HG02884 (cell line): Measurements from ENCODE around the gene DICER1.
"Not testable (repeated sequence)": the region's sequence is repeated elsewhere in the genome, so short reads cannot be mapped to it uniquely, and the experiment has no call there.

ENCODE experiments used
- ATAC-seq: cut with Tn5 transposase; IDR thresholded peaks from one replicate; pipeline ENCODE4 v1.9.1; 2021; ENCODE audit warnings: mild to moderate bottlenecking, moderate library complexity; ENCODE audit not compliant: unreplicated experiment

DICER1 gene, protein sequence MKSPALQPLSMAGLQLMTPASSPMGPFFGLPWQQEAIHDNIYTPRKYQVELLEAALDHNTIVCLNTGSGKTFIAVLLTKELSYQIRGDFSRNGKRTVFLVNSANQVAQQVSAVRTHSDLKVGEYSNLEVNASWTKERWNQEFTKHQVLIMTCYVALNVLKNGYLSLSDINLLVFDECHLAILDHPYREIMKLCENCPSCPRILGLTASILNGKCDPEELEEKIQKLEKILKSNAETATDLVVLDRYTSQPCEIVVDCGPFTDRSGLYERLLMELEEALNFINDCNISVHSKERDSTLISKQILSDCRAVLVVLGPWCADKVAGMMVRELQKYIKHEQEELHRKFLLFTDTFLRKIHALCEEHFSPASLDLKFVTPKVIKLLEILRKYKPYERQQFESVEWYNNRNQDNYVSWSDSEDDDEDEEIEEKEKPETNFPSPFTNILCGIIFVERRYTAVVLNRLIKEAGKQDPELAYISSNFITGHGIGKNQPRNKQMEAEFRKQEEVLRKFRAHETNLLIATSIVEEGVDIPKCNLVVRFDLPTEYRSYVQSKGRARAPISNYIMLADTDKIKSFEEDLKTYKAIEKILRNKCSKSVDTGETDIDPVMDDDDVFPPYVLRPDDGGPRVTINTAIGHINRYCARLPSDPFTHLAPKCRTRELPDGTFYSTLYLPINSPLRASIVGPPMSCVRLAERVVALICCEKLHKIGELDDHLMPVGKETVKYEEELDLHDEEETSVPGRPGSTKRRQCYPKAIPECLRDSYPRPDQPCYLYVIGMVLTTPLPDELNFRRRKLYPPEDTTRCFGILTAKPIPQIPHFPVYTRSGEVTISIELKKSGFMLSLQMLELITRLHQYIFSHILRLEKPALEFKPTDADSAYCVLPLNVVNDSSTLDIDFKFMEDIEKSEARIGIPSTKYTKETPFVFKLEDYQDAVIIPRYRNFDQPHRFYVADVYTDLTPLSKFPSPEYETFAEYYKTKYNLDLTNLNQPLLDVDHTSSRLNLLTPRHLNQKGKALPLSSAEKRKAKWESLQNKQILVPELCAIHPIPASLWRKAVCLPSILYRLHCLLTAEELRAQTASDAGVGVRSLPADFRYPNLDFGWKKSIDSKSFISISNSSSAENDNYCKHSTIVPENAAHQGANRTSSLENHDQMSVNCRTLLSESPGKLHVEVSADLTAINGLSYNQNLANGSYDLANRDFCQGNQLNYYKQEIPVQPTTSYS (N-terminal part only)

DNA sequence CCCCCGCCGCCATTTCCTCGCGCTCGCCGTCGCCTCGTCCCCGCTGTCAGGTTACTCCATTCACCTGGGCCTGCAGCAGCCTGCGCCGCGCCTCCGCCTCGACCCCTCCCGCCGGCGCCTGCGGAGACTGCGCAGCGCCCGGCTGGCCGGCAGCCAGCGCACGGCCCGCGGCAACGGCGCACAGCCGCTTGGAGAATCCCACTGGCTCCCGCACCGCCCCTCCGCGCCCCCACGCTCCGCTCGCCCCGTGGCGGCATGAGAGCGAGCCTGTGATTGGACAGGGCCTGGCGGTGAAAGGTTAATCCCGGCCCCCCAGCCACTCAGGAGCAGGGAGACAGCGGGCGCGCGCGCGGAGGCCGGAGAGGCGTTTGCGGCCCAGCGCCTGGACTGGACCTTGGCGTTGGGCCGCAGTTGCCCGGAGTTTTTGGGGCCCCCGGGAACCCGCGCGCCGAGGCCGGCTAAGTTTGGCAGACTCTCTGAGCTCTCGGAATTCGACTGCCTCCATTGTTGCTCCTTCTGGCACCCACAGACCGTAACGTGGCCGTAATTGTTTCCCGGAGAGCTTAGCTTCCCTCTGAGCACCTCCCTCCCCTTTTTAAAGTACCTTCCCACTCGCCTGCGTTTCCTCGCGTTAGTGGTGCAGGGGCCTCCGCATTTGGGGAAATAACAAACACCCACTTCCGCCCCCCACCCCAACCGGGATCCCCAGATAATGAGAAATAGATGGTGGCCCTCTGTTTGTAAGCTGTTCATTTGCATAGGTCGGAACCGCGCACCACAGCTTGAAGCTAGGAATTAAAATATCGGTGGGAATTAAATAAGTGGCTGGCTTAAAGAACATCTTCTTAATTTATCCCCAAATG is at the start of gene DICER1:
DICER1 (minus strand) TSS at position 203 of the 863 bp plus-strand sequence. CDS start 24,071 bp downstream, outside the sequence.
- ATAC-seq = peak; percentile 52

DNA sequence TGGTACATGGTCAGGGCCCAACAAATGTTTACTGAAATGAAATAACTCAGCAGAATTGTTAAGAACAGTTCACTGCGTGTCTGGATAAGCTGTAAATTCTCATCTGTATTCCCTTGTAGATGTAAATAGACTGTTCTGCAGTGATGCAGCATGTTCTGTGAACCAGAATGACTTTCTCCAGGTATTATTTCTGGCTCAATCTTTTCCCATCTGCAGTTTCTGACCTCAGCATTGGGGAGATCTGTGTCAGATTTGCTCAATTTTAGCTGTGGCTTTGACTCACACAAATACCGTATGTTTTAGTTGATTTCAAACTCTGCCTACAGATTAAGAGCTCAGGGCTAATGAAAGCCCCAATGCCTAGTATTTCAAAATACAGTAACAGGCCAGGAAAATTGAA is 49.2 kb upstream of the DICER1 start:
- ATAC-seq = no peak

DNA sequence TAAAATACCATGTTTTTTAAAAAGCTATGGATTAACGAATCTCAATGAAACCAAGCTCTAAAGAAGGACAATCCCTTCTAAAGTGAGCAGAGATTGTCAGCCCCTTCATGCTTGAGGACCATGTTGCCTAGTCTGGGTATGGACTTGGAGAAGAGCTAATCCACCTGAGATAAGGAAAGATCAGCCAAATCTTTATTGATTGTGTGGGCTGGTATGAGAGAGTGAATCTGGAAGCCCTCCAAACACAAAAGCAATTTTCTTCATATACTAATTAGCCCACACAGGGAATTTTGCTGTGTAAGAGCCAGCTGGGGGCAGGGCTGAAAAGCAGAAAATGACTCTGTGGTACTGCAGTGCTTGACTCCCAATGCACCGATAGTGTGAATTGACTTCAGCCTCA is 47.4 kb upstream of the DICER1 start:
- no peak for ATAC-seq

DNA sequence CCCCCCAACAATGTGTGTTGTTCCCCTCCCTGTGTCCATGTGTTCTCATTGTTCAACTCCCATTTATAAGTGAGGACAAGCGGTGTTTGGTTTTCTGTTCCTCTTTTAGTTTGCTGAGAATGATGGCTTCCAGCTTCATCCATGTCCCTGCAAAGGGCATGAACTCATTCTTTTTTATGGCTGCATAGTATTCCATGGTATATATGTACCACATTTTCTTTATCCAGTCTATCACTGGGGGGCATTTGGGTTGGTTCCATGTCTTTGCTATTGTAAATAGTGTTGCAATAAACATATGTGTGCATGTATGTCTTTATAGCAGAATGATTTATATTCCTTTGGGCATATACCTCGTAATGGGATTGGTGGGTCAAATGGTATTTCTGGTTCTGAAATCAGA is 44.4 kb upstream of the DICER1 start:
- ATAC-seq = not testable (repeated sequence)

DNA sequence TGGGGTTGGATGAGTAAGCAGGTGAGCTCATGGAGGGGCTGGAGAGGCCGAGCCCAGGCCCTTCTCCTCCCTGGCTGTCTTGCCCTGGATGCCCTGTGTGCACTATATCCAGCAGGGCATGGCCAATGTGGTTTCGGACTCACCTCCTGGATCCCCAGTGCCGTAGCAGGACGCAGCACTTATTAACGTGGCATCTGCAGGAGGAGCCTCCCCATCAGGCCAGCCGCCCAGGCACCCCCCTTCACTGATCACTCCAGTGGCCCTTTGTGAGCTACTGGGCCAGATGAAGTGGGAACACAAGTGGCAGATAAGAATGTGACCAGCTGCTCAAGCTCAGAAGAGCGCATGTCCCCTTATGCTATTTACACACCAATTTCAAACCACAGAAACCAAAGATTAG is 43.1 kb upstream of the DICER1 start:
- no peak for ATAC-seq

DNA sequence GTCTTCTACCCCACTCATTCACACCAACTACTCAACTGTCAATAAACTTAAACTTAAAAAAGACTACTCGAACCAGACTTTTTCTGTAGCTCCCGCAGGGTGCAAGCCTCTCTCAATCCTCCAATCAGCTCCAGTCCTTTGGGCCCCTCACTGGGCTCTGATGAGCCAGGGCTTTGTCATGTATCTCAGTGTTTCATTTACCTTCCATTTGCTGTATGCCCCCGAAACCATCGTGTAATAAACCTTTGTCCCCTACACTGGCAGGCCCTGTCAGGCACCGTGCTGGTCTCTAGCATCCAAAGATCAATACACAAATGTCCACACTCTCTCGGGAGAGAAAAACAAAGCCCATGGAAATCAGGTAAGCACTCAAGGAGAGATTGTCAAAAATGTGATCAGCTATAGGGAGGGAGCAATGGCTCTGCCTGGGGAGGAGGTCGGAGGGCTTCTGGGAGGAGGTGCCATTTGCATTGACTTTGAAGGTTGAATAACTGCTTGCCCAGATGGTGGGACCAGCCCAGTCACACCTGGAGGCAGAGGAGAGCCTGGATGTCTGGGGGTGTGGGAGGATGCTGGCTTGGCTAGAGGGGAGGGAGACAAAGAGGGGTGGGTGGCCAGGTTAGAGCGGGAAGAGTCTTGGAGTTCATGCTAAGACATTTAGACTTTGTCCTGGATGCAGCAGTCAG is 42.1 kb upstream of the DICER1 start:
- no peak for ATAC-seq

DNA sequence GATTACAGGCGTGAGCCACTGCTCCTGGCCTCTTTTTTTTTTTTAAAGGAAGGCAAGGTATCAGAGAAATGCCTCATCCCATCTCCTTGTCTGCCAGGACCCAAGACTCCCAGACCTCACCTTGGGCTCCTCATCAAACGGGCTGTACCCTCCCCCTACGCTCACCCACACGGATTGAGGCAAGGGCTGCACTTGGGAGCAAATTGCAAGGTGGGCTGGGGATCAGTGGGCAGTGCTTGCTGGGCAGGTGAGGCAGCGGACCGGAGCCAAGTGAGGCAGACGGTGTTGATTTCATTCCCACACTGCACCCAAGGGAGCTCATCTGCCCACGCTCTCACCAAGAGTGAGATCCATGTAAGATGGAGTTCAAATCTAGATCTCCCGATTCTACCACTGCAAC is 41.0 kb upstream of the DICER1 start:
- no peak for ATAC-seq

DNA sequence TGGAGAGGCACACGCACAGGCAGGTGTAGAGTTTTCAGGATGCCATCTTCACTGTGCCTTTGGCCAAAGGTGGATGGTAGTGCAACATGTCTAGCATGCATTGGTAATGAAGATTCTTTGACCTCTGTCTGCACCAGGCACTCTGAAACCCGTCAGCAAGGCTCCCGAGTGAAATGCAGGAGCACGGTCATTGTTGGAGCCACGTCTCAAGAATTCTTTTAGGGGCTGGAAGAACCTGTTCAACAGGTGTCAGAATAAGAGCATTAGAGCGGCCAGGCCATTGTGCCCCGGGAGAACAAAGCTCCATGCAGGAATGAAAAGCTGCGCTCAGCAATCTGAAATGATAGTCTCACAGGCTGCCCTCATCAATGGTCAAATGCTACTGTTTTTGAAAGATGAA is 40.2 kb upstream of the DICER1 start:
- ATAC-seq = no peak

DNA sequence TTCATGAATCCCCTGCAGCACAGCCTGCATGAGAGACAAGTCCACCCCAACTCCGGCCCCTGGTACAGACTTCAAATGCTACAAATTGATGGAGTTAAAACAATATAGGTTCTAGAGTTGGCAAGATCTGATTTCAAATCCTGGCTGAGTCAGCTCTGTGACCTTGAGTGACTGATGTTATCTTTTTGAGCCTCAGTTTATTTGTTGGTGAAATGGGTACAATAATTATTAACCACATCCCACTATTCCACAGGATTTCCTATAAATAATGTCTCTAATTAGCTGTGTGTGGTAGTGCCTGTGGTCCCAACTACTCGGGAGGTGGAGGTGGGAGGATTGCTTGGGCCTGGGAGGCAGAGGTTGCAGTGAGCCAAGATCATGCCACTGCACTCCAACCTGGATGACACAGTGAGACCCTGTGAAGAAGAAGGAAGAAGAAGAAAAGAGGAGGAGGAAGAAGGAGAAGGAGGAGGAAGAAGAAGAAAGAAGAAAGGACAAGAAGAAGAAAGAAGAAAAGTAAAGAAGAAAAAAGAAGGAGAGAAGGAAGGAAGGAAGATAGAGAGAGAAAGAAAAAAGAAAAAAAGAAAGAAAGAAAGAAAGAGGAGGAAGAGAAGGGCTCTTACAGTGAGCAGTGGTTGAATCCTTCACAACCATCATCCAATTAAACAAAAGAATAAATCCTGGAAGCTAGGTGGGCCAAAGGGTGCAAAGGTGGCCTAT is 39.7 kb upstream of the DICER1 start:
- no peak for ATAC-seq

DNA sequence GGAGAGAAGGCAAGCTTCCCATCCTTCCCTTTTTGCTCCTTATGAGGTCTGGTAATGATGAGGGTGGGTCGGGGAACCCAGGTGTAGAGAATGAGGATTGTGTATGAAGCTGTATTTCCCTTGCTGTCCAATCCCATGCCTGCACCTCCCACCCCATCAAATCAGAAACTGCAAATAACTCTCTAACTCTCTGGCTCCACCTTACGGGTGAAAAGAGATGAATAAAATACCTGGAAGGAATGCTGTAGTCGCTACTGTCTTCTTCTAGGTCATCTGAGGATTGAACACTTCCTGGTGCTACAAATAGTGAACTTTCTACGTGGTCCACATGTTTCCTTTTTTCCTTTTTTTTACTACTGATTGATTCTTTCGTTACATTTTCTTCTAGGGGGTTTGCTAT is 38.9 kb upstream of the DICER1 start:
- no peak for ATAC-seq

DNA sequence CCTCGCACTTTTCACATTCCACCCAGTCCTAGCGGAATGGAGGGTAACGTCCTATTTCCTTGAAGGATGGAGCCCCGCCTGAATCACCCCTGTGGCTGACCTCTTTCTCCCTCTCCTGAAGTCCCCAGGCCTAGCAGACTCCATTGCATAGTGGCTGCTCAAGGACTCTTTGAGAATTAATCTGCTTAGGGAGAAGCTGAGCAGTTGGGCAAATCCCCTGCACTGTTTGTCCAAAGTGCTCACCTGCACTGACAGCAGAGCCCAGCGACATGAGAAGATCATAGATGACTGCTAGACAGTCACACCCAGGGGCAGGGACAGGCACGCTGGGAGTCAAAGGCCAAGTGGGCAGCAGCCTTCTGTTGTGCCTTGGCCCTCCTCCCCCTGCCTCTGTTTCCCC is 37.7 kb upstream of the DICER1 start:
- no peak for ATAC-seq

DNA sequence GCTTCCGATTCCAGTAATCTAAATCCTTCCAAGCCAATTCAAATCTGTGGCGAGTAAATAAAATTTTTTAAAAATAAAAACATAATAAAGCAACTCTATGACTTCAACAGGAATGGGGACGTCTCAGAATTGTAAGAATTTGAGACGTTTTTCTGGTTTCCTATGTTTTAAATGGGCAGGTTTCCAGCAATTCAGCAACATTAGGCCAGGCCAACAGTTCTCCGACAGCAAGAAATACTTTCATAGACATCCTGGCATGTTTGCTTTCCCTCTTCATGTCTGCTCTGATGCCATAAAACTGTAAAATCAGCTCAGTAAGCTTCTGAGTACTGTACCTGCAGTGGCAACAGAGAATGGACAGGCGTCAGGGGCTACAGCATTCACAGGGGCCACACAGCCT is 35.8 kb upstream of the DICER1 start:
- no peak for ATAC-seq

DNA sequence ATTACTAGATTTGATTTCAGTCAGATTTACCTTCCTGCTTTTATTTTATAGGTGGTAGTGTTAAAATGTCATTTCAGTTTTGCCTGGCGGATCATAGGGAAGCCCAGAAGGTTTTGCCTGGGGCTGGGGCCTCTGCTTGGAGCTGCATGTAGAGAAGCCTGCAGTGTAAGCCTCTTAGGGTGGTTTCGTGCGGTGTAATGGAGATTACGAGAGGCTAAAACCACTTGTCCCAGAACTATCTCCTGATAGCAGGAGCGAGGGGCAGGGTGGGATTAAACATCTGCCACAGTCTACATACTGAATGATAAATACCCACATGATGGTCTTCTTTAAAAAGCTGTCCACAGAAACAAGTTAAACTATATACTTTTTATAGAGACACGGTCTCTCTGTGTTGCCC is 35.0 kb upstream of the DICER1 start:
- no peak for ATAC-seq

DNA sequence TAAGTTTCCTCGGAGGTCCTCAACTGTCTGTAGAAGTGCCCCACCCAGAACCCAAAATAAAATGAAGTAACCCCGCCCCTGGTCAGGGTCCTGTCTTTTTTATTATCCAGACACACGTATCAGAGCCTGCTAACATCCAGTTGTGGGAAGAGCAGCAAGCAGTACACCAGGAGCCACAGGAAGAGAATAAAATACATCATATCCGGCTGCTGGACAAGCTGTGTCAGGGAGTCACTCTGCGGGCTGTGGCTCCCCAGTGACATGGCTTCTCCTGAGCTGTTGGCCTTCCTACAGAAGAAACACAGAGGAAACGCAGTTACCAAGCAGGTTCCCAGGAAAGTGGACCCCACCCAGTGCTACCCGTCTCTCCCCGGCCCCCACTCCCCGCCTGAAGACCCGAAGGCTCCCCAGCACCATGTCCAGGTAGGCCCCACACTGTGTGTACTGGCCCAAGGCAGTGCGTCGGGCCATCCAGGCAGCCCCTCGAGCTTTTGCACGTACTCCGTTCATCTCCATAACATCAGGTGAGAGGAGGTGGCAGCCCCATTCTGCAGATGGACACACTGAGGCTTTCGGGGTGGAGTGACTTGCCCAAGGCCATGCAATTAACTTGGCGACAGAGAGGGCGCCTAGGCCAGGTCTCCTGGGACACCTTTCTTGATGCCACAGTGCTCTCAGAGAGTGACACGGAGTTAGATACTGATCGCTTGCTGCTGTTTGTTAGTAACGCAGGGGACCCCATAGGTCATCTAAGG is 34.3 kb upstream of the DICER1 start:
- no peak for ATAC-seq

DNA sequence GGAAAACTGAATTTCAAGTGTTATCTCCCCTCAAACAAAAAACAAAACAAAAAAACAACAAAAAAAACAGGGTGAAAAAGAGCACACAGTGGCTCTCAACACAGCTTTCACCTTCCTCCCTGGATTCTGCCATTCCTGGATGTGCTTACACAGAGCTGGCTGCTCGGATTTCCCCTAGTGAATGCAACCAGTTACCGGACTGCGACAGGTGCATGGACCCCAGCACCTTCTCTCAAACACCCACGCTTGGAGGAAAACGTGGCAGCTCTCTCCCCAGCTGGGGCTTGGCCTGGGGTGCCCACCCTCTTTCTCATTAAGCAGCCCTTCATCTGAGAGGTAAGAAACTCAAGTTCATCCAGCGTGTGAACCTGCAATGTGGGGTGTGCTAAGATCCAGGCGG is 33.5 kb upstream of the DICER1 start:
- ATAC-seq = no peak

DNA sequence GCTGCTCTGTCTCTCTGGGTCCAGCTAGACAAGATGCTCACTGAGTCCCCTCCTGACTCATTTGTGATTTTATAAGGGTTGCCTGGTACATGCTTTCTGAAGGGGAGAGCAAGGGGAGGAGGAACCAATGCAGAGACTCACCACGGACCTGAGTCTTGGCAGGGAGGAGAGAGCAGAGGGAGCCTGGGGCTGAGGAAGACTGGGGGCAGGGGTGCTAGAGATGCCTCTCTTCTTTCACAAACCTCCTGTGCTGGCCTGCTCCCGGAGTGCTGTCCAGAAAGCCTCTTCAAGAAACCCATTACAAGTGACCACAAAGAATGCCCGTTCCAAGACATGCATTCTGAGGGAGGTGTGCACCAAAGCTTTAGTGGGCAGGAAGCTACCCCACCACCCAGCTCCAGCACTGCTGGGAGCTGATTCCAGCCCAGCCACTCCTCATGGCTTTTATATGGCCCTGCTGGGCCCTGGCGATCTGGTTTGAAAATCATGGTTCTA is 33.1 kb upstream of the DICER1 start:
- no peak for ATAC-seq

DNA sequence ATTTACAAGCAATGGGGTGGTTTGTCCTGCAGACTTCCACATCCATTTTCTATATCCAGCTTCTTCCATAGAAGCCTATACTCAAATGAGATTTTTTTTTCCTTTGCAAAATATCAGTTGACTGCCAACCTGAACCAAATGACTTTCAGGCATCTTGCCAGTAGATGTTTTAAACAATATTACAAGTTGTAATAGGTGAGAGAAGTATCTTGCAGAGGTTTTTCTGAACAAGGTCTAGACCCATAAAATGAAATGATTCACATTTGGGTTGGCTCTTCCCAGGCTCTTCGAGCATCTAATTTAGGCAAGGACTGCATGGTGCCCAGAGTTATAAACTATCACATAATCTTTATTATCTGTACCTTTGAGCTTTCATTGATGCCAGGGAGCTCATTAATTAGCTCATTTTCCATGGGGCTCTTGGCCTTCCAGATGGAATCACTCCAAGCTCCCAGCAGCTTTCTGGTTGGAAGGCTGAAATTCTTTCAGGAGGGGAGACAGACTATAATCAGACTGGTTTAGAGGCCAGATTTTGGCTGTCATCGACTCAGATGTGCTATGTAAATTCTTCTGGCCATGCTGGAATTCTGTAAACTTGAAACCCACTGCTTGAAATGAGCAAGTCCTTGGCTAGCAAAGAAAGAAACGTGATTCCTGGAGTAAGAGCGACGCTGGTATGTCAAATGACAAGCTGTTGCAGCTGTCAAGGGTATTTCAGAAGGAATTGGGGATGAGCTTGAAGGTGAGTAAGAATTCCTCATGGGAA is 32.2 kb upstream of the DICER1 start:
- ATAC-seq = no peak

DNA sequence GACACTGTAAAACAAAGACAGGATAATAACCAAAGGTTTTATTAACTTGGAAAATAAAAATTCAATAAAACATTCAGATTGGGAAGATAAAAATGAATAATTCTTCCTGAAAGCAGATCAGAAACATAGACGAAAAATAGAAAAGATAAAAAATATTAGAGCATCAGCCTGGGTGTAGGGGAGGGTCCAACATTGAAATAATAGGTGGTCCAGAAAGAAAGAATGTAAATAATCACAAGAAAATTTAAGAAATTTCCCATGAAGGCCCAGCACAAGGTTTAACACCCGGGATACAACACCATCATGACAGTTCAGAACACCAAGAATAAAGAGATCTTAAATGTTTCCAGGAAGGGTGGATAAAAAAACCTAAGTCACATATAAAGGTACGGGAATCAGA is 31.1 kb upstream of the DICER1 start:
- no peak for ATAC-seq
